NCI-H510A treated with DMSO at 0.1 percent for 48 hours (cell line): Measurements from ENCODE around the gene LRGUK.

Experiments used
- DNase-seq: peaks from one replicate; lab custom pipeline; 2025; lab: John Stamatoyannopoulos, UW

Gene LRGUK

GRCh38 chr7:134302120-134302519 lies 175.0 kb downstream of the LRGUK start:
- no peak for DNase-seq

DNA sequence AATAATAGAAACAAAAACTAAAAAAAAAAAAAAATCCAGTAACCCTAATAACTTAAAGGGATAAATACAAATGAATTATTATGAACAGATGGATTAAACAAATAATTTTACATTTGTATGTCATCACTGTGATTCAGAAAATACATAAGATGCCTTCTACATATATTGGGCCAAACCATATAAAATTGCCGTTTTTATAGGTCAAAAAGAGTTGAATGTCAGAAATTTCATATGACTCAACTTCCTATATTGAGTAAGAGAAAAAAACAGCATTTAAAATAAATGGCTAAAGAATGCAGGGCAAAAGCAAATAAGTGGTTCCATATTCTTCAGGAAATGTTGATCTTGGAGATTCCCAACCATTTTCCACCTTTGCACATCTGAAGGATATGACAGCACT lies 180.2 kb downstream of the LRGUK start:
- DNase-seq: no peak

DNA sequence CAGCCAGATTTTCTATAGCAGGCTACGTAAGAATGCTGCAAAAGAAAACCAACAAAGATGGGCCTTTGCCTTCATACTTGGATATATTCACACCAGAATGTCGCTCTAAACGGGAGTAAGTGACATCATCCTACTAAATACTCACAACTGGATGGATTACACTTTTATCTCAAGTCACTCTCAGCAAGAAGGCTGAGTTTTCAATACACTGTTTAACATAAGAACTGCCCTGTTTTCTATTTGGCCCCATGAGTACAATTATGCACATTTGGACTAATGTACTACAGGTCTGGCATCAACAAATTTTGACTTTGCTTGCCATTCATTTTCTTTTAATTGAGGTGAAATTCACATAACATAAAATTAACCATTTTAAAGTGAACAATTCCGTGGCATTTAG lies 181.4 kb downstream of the LRGUK start:
- DNase-seq: no peak

- no peak for DNase-seq
Observed at GRCh38 chr7:134311807-134312206, 184.7 kb downstream of the LRGUK start.

DNA sequence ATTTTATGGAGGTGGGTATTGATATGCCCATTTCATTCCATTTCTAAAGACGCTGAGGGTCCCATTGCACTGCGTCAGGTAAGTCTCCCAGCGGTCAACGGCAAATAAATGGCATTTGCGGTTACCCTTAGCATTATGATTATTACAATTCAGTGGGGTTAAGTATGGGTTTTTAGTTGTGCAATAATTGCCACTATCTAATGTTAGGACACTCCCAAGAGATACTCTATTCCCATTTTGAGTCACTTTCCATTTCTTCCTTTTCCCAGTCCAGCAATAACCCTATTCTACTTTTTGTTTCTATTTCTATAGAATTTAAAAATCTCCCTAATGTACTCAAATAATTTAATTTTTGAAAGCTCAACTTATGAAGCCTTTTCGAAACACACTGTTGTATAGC lies 185.6 kb downstream of the LRGUK start:
- DNase-seq: no peak

DNA sequence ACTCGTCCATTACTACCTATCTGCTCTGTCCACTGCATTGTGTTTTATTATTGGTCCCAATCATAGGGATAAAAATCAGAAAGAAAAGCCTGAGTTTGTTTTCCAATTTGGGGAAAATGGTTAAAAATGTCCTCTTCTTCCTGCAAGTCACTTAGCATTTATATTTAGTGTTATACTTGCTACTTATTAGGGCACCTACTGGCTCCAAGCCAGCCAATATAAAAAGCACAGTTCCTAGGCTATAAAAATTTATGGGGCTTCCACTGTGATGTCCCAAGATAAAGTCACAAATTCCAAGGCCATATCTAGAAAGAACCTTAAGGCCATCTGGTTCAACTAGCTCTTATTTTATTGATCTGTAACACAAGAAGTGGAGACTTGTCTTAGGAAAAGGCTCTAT lies 186.4 kb downstream of the LRGUK start:
- DNase-seq: no peak
